Ascending aorta (tissue), 2 donors: ENCODE measurements around the gene SRBD1. TPM values are rescaled to one million over a fixed set of nuclear protein-coding genes. Genes with fewer than 3 reads are reported as not detected.
A peak's percentile ranks its signal among the peaks of the same experiment; 100 is the strongest.

Source experiments
- DNase-seq, 2 donors: peaks; one replicate each; pipeline ENCODE4 v3.0.0-alpha.2; 2019; ENCODE audit warnings: low spot score in 2 of 2
- H3K27ac ChIP-seq, 2 donors: fragments of 200-600 bp; sonication (generic); one replicate each; pipeline ENCODE4 v1.5.1; 2016 to 2017; ENCODE audit warnings: mild to moderate bottlenecking in 1 of 2
- H3K27me3 ChIP-seq: fragments of 200-600 bp; sonication (generic); one replicate; pipeline ENCODE4 v1.5.1; 2017
- H3K36me3 ChIP-seq, 2 donors: fragments of 200-600 bp; sonication (generic); one replicate each; pipeline ENCODE4 v1.5.1; 2016
- H3K4me1 ChIP-seq, 2 donors: fragments of 200-600 bp; sonication (generic); one replicate each; pipeline ENCODE4 v1.5.1; 2016 to 2017; ENCODE audit warnings: mild to moderate bottlenecking in 1 of 2
- H3K4me3 ChIP-seq, 2 donors: fragments of 200-600 bp; sonication (generic); one replicate each; pipeline ENCODE4 v1.5.1; 2016 to 2017; ENCODE audit warnings: mild to moderate bottlenecking in 1 of 2
- H3K9me3 ChIP-seq, 2 donors: fragments of 200-600 bp; sonication (generic); one replicate each; pipeline ENCODE4 v1.5.1; 2016
- intact Hi-C: fragments of 100-400 bp; cut with DNase I; formaldehyde crosslinking; loops from one replicate; pipeline ENCODE4 v1.15.1; 2023
- total RNA-seq: library from RNA; depleted of rRNA; stranded (reverse); fragments of >200 nt; gene quantifications from one replicate; pipeline ENCODE4 v1.1.0, GENCODE V29; 2016
- TF ChIP-seq, protein P1 (sequence below), 3 experiments: fragments of 200-600 bp in 2 of 3; fragments of 450-650 bp in 1 of 3; sonication (generic) in 2 of 3; IDR thresholded peaks; one replicate each; pipeline ENCODE4 v1.5.1; 2016 to 2019; ENCODE audit warnings: antibody characterized with exemption in 3 of 3, mild to moderate bottlenecking in 1 of 3, moderate library complexity in 1 of 3

The SRBD1 gene
- total RNA-seq = 7.6 TPM

- peak; percentile 80 to 96 for DNase-seq
- Histone ChIP-seq H3K4me1 (peaks cover 0 to 3% of the 10 kb centered on the region in 2 donors), H3K36me3 (no peaks in the 10 kb centered on the region), H3K27ac (peak within 1 kb of the TSS; percentile 74 to 88), H3K9me3 (no peaks in the 10 kb centered on the region), H3K27me3 (no peaks in the 10 kb centered on the region), H3K4me3 (peak within 1 kb of the TSS; percentile 71 to 73)
- TF ChIP-seq, protein P1, sequence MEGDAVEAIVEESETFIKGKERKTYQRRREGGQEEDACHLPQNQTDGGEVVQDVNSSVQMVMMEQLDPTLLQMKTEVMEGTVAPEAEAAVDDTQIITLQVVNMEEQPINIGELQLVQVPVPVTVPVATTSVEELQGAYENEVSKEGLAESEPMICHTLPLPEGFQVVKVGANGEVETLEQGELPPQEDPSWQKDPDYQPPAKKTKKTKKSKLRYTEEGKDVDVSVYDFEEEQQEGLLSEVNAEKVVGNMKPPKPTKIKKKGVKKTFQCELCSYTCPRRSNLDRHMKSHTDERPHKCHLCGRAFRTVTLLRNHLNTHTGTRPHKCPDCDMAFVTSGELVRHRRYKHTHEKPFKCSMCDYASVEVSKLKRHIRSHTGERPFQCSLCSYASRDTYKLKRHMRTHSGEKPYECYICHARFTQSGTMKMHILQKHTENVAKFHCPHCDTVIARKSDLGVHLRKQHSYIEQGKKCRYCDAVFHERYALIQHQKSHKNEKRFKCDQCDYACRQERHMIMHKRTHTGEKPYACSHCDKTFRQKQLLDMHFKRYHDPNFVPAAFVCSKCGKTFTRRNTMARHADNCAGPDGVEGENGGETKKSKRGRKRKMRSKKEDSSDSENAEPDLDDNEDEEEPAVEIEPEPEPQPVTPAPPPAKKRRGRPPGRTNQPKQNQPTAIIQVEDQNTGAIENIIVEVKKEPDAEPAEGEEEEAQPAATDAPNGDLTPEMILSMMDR (IDR thresholded peaks at IDR 0.05) = no peak
- intact Hi-C loops = loop anchor here (2.0 kb wide), 1 partner anchor 40 kb away; the partner anchor contains the start of gene PRKCE
Measured at GRCh38 chr2:45611020-45611859, at the start of gene SRBD1. Gene SRBD1, minus strand, starts transcription at chr2:45611267. Its CDS starts 5,826 bp downstream, at chr2:45605441.

DNA sequence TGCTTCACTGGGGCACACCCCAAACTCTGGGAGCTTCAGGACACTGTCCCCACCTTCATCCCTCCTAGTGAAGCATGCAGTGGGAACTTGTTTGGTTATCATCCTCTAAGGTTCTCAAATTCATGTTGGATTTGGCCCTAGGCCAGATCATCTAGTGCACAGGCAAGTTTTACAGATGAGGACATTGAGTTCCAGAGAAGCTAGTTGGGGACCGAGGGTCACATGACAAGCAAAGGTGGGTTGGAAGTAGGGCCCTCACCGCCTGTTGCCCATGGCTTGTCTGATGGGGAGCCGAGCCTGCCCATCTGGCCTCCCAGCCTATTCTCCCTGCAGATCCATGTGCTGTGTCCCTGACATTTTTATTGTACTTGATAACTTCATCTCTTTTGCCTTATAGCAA is 43.2 kb upstream of the SRBD1 start:
- H3K27me3 ChIP-seq = no peaks in the 10 kb centered on the region
- DNase-seq = no peak
- no peaks in the 10 kb centered on the region for H3K9me3 ChIP-seq
- peaks cover under 1 to 6% of the 10 kb centered on the region in 2 donors for H3K4me1 ChIP-seq
- H3K27ac ChIP-seq = no peak overlapping the region
- no peak overlapping the region for H3K4me3 ChIP-seq
- intact Hi-C loops = no loop called here
- no peaks in the 10 kb centered on the region for H3K36me3 ChIP-seq
- TF ChIP-seq, protein P1 (IDR thresholded peaks at IDR 0.05) = no peak

- H3K4me3 ChIP-seq = peak overlapping the region; percentile 79 to 92
- no peak for DNase-seq
- no peaks in the 10 kb centered on the region for H3K36me3 ChIP-seq
- no peaks in the 10 kb centered on the region for H3K27me3 ChIP-seq
- intact Hi-C loops = no loop called here
- H3K27ac ChIP-seq = no peak overlapping the region
- peaks cover 2 to 10% of the 10 kb centered on the region in 2 donors for H3K4me1 ChIP-seq
- H3K9me3 ChIP-seq = no peaks in the 10 kb centered on the region
- TF ChIP-seq, protein P1 (IDR thresholded peaks at IDR 0.05) = no peak
Measured at GRCh38 chr2:45653122-45653913, 42.3 kb upstream of the SRBD1 start.

DNA sequence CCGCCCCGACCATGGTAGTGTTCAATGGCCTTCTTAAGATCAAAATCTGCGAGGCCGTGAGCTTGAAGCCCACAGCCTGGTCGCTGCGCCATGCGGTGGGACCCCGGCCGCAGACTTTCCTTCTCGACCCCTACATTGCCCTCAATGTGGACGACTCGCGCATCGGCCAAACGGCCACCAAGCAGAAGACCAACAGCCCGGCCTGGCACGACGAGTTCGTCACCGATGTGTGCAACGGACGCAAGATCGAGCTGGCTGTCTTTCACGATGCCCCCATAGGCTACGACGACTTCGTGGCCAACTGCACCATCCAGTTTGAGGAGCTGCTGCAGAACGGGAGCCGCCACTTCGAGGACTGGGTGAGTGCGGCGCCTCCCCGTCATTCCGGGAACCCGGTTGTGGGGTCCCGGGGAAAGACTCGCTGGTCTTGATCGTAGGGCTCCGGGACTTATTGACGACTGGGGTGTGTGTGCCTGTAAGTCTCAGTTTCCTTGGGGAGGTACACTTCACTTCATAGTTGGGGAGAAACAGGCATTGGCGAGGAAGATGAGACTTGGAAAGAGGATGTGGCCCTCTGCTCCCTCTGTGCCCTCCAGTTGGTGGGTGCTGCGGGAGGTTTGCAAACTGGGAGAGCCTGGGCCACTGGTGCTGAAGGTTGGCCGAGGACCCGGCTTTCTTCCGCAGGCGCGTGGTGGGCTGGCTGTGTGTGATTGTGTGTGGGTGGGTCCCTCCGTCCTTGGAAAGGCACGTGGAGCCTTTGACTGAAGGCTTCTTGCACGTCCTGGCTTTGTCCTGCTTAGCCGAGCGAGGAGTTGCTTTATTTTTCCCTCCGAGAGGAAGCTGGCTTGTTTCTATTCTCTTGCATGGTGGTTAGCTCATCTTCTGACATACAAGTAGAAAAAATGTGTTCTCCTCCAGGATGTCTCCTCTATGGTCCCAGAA is 41.3 kb upstream of the SRBD1 start:
- intact Hi-C loops = no loop called here
- H3K4me1 ChIP-seq = peaks cover 2 to 10% of the 10 kb centered on the region in 2 donors
- peak; percentile 15 to 72 for DNase-seq
- peak overlapping the region; percentile 79 to 92 for H3K4me3 ChIP-seq
- peak overlapping the region; percentile 95 to 96 for H3K27ac ChIP-seq
- H3K27me3 ChIP-seq = no peaks in the 10 kb centered on the region
- H3K9me3 ChIP-seq = no peaks in the 10 kb centered on the region
- no peaks in the 10 kb centered on the region for H3K36me3 ChIP-seq
- TF ChIP-seq, protein P1 (IDR thresholded peaks at IDR 0.05) = no peak
